Spinal cord (tissue), 10 donors: ENCODE data around the gene RNPEPL1. TPM values are rescaled to one million over a fixed set of nuclear protein-coding genes. Genes with fewer than 3 reads are reported as not detected.

Experiments
- DNase-seq, 6 donors: peaks; one replicate each; pipeline versions ENCODE4 v3.0.0 to v3.0.0-alpha.2; 2013 to 2015; ENCODE audit warnings: low spot score in 6 of 6, low read depth in 4 of 6
- H3K27ac ChIP-seq: one replicate; pipeline ENCODE4 v1.5.1; 2013; ENCODE audit warnings: low read depth, low read length, control low read depth
- H3K27me3 ChIP-seq: one replicate; pipeline ENCODE4 v1.6.1; 2013; ENCODE audit warnings: low read length; ENCODE audit not compliant: control insufficient read depth, insufficient read depth
- H3K36me3 ChIP-seq: one replicate; pipeline ENCODE4 v1.6.1; 2013; ENCODE audit warnings: low read length; ENCODE audit not compliant: control insufficient read depth, insufficient read depth
- H3K4me1 ChIP-seq: one replicate; pipeline ENCODE4 v1.6.1; 2013; ENCODE audit warnings: low read length; ENCODE audit not compliant: control insufficient read depth, insufficient read depth
- H3K4me3 ChIP-seq: one replicate; pipeline ENCODE4 v1.5.1; 2013; ENCODE audit warnings: low read depth, low read length, control low read depth
- H3K9me3 ChIP-seq: one replicate; pipeline ENCODE4 v1.6.1; 2013; ENCODE audit warnings: low read length; ENCODE audit not compliant: control insufficient read depth, insufficient read depth
- WGBS: methylation state at CpG from one replicate; pipeline ENCODE4 v1.1.5; 2013; ENCODE audit warnings: missing lambda C conversion rate; ENCODE audit not compliant: insufficient coverage; 5-methylcytosine and 5-hydroxymethylcytosine counted together
- polyA plus RNA-seq, 2 donors: library from polyadenylated mRNA; unstranded; fragments of 120-200 nt; gene quantifications; one replicate each; pipeline ENCODE4 v1.2.1, GENCODE V29; 2013; ENCODE audit not compliant: insufficient read length in 2 of 2
- total RNA-seq, 2 donors: library from RNA; depleted of rRNA in 1 of 2; stranded (reverse); fragments of 120-200 nt in 1 of 2; fragments of >200 nt in 1 of 2; gene quantifications; one replicate each; pipeline versions ENCODE4 v1.2.3 to v1.2.4, GENCODE V29; 2013 to 2014
- donor health status: healthy.

The RNPEPL1 gene
- total and polyA plus RNA-seq, 4 donors = 11.3 to 41.8 (median 27.2) TPM

DNA sequence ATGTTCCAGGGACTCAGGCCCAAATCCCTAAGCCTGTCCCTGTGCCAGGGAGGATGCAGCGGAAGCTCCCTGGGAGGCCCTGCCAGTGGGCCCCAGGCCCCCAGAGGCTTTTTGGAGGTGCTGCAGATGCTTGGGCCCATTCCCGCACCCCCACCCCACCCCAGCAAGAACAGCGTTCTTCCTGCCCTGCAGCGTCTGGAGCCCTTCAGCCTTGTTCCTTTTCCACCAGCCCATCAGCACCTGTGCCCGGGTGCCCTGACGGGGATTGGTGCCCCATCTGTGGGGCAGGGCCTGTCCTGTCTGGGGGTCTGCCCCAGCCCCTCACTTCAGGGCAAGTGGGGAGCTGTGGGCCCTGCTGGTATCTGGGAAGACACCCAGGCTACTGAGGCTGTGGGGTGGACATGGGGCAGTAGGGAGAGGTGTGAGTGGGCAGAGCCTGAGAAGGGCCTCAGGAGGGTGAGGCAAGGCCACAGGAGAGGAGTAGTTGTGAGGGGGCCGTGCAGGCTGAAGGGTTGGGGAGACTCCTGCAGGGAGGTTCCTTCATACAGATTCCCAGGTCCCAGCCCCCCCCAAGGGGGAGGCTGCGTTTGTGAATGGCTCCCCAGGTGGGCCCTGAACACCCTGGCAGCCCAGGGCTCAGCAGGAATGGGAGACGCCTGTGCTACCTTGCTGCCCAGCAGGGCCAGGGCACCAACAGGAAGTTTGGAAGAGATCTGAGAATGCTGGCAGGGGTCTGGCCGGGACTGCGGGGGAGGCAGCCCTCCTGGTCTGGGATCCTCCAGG, 2.4 kb downstream of the RNPEPL1 start:
- Histone ChIP-seq H3K27ac (no peak overlapping the region), H3K27me3 (no peaks in the 10 kb centered on the region), H3K36me3 (peaks cover 64% of the 10 kb centered on the region), H3K4me1 (peaks cover 51% of the 10 kb centered on the region), H3K9me3 (no peaks in the 10 kb centered on the region), H3K4me3 (no peak overlapping the region)
- WGBS = 93% methylated on average over 11 of the region's 11 CpGs
- DNase-seq = no peak

DNA sequence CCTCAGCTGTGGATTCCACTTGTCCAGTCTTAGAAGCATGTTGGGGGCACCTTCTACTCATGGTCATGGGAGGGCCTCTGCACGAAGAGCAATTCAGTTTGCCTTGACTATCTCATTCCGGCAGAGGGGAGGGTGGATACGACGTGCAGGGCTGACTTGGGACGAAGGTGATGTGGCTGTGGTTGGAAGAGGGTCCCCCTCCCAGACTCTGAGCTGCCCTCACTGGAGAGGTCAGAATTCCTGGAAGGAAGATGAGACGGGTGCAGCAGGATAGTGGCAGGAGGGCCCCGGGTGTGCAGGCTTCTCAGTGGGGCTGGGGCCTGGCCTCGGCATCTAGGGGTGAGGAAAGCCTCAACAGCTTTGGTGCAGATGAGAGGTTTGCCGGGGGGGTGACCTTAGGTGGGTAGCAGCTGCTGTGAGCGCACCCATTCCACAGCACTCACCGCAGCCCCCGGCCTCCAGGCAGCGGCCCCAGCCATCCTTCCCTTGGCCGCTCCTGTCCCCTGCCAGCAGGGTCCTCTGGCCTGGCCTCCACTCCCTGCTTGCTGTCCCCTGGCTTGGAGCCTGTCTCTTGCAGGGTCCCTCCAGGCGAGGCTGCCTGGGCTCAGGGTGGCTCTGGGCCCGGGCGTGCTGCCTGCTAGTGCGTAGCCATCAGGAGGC, 3.2 kb downstream of the RNPEPL1 start:
- Histone ChIP-seq H3K36me3 (peaks cover 71% of the 10 kb centered on the region), H3K27ac (no peak overlapping the region), H3K27me3 (no peaks in the 10 kb centered on the region), H3K4me1 (peaks cover 44% of the 10 kb centered on the region), H3K9me3 (no peaks in the 10 kb centered on the region), H3K4me3 (no peak overlapping the region)
- no peak for DNase-seq
- WGBS = 92% methylated on average over 17 of the region's 18 CpGs

DNA sequence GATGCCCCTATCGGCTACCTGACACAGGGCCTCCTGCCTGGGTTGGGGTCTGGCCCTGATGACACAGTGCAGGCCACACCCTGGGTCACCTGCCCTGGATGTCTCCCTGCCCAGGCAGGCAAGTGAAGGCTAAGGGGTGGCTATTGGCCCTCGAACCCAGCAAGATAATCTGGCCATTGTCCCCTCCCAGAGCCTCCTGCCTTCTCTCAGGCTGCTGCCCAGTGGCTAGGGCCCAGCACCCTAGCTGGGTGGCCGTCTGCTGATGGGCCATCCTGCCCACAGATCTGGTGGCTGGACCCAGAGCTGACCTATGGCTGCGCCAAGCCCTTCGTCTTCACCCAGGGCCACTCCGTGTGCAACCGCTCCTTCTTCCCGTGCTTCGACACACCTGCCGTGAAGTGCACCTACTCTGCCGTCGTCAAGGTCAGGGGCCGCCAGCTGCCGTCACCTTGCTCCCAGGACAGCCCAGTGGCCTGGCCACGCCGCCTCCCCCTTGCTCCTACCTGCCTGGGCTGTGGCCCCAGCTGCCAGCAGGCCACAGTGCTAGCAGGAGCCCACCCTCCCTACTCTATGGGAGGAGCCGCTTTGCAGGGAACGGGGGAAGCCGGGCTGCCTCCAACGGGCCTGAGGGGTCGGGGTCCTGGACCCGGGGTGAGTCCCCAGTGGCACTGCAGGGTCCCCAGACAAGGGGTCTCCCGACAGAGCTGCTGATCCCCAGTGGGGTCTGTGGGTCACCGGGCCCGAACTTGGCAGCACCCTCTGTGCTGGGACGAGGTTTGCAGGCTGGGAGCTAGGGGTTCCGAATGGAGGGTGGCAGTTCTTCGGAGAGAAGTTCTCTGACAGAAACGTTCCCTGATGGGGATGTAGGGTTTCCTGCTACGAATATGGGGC, 4.1 kb downstream of the RNPEPL1 start:
- Histone ChIP-seq H3K9me3 (no peaks in the 10 kb centered on the region), H3K4me3 (no peak overlapping the region), H3K36me3 (peaks cover 81% of the 10 kb centered on the region), H3K27ac (no peak overlapping the region), H3K4me1 (peaks cover 34% of the 10 kb centered on the region), H3K27me3 (no peaks in the 10 kb centered on the region)
- no peak for DNase-seq
- 90% methylated on average over 30 of the region's 30 CpGs for WGBS

DNA sequence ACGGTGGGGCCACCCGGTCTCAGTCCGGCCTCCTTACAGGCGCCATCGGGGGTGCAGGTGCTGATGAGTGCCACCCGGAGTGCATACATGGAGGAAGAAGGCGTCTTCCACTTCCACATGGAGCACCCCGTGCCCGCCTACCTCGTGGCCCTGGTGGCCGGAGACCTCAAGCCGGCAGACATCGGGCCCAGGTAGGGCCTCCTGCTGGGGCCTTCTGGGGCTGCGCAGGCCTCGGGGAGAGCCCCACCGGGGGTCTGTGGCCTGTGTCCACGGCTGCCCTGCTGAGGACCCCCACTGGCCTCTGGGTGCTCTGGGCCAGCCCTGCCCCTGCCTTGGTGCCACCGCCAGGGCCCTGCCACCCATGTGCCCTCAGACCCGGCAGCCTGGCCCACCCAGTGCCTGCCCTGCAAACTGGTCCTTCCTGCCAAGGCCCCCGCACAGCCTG, 4.8 kb downstream of the RNPEPL1 start:
- peaks cover 28% of the 10 kb centered on the region for H3K4me1 ChIP-seq
- H3K36me3 ChIP-seq = peaks cover 88% of the 10 kb centered on the region
- no peaks in the 10 kb centered on the region for H3K9me3 ChIP-seq
- no peak overlapping the region for H3K27ac ChIP-seq
- no peak overlapping the region for H3K4me3 ChIP-seq
- 91% methylated on average over 20 of the region's 20 CpGs for WGBS
- no peaks in the 10 kb centered on the region for H3K27me3 ChIP-seq
- no peak for DNase-seq

DNA sequence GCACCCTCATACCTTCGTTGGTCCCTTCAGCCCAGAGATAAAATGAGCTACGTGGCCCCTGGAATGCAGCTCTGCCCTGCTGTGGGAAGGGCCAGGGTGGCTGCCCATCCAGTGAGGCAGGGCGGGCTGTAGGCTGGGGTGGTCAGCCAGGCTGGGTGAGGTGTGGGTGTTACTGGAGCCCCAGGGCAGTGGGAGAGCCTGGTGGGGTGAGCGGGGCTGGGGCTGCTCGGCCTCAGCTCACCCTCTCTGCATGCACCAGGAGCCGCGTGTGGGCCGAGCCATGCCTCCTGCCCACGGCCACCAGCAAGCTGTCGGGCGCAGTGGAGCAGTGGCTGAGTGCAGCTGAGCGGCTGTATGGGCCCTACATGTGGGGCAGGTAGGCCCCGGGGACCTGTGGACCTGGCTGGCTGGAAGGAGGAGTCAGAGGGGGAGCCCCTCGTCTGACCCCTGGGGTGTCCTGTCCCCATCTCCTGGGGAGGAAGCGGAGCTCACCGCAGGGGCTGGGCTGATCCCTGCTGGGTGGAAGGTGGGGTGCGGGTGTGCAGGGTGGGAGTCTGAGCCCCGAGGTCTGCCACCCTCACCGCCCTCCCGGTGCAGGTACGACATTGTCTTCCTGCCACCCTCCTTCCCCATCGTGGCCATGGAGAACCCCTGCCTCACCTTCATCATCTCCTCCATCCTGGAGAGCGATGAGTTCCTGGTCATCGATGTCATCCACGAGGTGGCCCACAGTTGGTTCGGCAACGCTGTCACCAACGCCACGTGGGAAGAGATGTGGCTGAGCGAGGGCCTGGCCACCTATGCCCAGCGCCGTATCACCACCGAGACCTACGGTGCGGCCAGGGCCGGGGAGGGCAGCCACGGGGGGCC, 5.5 kb downstream of the RNPEPL1 start:
- Histone ChIP-seq H3K4me1 (peaks cover 28% of the 10 kb centered on the region), H3K27ac (no peak overlapping the region), H3K4me3 (no peak overlapping the region), H3K9me3 (no peaks in the 10 kb centered on the region), H3K36me3 (peaks cover 94% of the 10 kb centered on the region), H3K27me3 (no peaks in the 10 kb centered on the region)
- no peak for DNase-seq
- WGBS = 93% methylated on average over 35 of the region's 37 CpGs

DNA sequence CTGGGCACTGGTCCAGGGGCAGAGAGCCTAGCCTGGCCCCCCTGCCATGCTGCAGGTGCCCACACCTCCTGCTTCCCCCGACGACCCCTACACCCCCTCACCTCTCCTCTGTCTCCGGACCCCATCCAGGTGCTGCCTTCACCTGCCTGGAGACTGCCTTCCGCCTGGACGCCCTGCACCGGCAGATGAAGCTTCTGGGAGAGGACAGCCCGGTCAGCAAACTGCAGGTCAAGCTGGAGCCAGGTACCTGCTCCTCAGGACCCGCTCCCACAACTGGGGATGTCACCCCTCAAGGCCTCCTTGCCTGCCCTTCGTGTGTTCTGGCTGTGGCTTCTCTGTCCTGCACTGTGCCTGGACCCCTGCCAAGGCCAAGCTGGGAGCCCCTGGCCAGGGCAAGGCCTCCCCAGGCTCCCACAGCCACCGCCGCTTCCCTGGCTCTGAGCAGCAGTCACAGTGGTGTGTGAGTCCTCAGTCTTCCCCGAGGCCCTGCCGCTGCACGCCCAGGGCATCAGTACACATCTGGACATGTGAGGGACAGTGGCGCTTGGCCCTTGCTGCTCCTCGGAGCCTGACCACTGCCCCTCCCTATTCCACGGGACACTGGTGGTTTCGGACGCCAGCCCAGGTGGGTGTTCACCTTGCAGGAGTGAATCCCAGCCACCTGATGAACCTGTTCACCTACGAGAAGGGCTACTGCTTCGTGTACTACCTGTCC, 6.3 kb downstream of the RNPEPL1 start:
- Histone ChIP-seq H3K4me3 (no peak overlapping the region), H3K4me1 (peaks cover 22% of the 10 kb centered on the region), H3K9me3 (no peaks in the 10 kb centered on the region), H3K36me3 (peaks cover 100% of the 10 kb centered on the region), H3K27ac (no peak overlapping the region), H3K27me3 (no peaks in the 10 kb centered on the region)
- WGBS = 84% methylated on average over 21 of the region's 21 CpGs
- DNase-seq = no peak

DNA sequence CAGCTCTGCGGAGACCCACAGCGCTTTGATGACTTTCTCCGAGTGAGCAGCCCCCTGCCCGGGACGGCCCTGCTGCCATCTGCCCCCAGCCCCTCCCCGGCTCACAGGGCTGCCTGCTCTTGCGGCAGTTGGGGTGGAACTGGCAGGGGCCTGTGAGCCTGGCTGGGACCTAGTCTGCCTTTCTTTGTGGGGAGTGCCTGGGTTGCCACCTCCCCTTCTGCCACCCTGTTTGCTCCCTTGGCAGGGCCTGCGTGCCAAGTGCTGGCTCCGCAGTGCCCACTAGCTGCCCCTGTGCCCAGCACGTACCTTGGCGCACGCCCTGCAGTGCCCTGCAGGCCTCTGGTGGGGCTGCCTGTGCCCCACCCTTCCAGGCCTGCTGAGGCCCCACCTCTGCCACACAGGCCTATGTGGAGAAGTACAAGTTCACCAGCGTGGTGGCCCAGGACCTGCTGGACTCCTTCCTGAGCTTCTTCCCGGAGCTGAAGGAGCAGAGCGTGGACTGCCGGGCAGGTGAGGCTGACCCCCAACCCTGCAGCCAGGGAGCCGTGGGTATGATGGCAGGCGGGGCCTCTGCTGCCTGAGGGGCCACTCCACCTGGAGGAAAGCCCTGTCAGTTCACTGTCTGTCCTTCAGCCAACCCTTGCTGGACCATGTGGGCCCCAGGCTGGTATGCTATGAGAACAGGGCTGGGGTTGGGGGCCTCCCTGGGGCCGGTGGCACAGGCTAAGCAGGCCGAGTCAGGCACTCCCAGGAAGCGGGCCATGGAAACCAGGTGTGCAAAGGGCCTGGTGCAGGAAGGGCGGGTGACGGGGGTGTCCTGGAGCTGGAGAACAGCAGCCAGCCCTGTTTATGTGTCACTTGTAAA, 7.0 kb downstream of the RNPEPL1 start:
- 87% methylated on average over 23 of the region's 23 CpGs for WGBS
- H3K36me3 ChIP-seq = peaks cover 97% of the 10 kb centered on the region

DNA sequence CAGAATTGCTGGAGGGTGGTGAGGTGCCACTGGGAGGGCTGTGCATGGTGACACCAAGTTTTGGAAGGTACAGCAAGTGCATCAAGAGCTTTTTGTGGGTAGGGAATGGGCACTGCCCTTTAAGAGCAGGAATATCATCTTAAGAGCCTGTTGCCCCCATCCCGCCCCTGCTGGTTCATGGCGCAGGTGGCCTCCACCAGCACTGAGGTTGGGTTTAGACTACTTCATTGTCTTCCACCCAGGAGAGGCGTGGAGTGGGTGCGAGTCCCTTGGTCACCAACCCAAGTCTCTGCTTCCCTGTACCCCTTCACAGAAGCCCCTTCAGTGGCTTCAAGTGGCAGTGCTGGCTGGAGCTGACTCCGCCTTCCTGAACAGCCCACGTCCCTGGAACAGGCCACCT, 7.8 kb downstream of the RNPEPL1 start:
- DNase-seq = no peak
- Histone ChIP-seq H3K27me3 (no peaks in the 10 kb centered on the region), H3K27ac (no peak overlapping the region), H3K4me3 (no peak overlapping the region), H3K4me1 (peaks cover 10% of the 10 kb centered on the region), H3K9me3 (peaks cover 2% of the 10 kb centered on the region), H3K36me3 (peaks cover 90% of the 10 kb centered on the region)
- 74% methylated on average over 6 of the region's 6 CpGs for WGBS

More for the DNA sequence above, 7.0 kb downstream of the RNPEPL1 start:
- Histone ChIP-seq H3K4me1 (peaks cover 17% of the 10 kb centered on the region), H3K27me3 (no peaks in the 10 kb centered on the region), H3K9me3 (no peaks in the 10 kb centered on the region), H3K4me3 (no peak overlapping the region), H3K27ac (no peak overlapping the region)
- no peak for DNase-seq
